CD14-positive monocyte (primary cell): ENCODE results near the gene TYMP. TPM values are rescaled to one million over a fixed set of nuclear protein-coding genes. Genes with fewer than 3 reads are reported as not detected.

Experiments used
- DNase-seq, 3 donors: peaks; one replicate each; pipeline ENCODE4 v3.0.0-alpha.2; 2011 to 2022
- H2AFZ ChIP-seq: 2 replicates; pipeline ENCODE4 v1.6.0; 2012; ENCODE audit warnings: mild to moderate bottlenecking, low read depth, low read length, inconsistent platforms; ENCODE audit not compliant: insufficient read depth, poor library complexity, severe bottlenecking
- H3K27ac ChIP-seq, 2 donors: 1 replicate in 1 of 2; 2 replicates in 1 of 2; pipeline ENCODE4 v1.5.1; 2012 to 2013; ENCODE audit warnings: low read length in 2 of 2, control low read depth in 1 of 2, inconsistent platforms in 1 of 2, low read depth in 1 of 2, mild to moderate bottlenecking in 1 of 2
- H3K27me3 ChIP-seq, 2 donors: one replicate each; pipeline versions ENCODE4 v1.6.0 to v1.6.1; 2011 to 2013; ENCODE audit warnings: low read length in 2 of 2; ENCODE audit not compliant: control insufficient read depth in 2 of 2, insufficient read depth in 2 of 2
- H3K36me3 ChIP-seq, 2 donors: replicated peaks in 1 of 2; 1 replicate in 1 of 2; 2 replicates in 1 of 2; pipeline versions ENCODE4 v1.5.1 to v1.6.1; 2012 to 2013; ENCODE audit warnings: low read length in 2 of 2, control low read depth in 1 of 2, inconsistent platforms in 1 of 2, mild to moderate bottlenecking in 1 of 2; ENCODE audit not compliant: insufficient read depth in 2 of 2, control insufficient read depth in 1 of 2
- H3K4me1 ChIP-seq, 2 donors: 1 replicate in 1 of 2; 2 replicates in 1 of 2; pipeline versions ENCODE4 v1.5.1 to v1.6.1; 2012 to 2013; ENCODE audit warnings: low read length in 2 of 2, control low read depth in 1 of 2, inconsistent platforms in 1 of 2, mild to moderate bottlenecking in 1 of 2, moderate library complexity in 1 of 2; ENCODE audit not compliant: insufficient read depth in 2 of 2, control insufficient read depth in 1 of 2
- H3K4me2 ChIP-seq: replicated peaks from 2 replicates; pipeline ENCODE3; 2012; ENCODE audit warnings: low read length, moderate library complexity, mild to moderate bottlenecking; ENCODE audit not compliant: poor library complexity, severe bottlenecking; ENCODE audit errors: extremely low read depth
- H3K4me3 ChIP-seq, 3 experiments: fragments of 200-600 bp in 1 of 3; sonication (generic) in 1 of 3; replicated peaks in 1 of 3; 1 replicate in 2 of 3; 2 replicates in 1 of 3; pipeline ENCODE4 v1.5.1; 2011 to 2013; ENCODE audit warnings: low read length in 3 of 3, mild to moderate bottlenecking in 3 of 3, control low read depth in 2 of 3, low read depth in 2 of 3, inconsistent platforms in 1 of 3, moderate library complexity in 1 of 3
- H3K79me2 ChIP-seq: 2 replicates; pipeline ENCODE4 v1.6.0; 2012; ENCODE audit warnings: mild to moderate bottlenecking, control low read depth, inconsistent platforms, low read length, moderate library complexity; ENCODE audit not compliant: insufficient read depth
- H3K9ac ChIP-seq: 2 replicates; pipeline ENCODE4 v1.6.0; 2017; ENCODE audit warnings: low read length, mild to moderate bottlenecking; ENCODE audit not compliant: insufficient read depth, poor library complexity, severe bottlenecking
- H3K9me3 ChIP-seq, 2 donors: replicated peaks in 1 of 2; 1 replicate in 1 of 2; 2 replicates in 1 of 2; pipeline versions ENCODE4 v1.5.1 to v1.6.1; 2012 to 2013; ENCODE audit warnings: low read length in 2 of 2, control low read depth in 1 of 2; ENCODE audit not compliant: control insufficient read depth in 1 of 2, insufficient read depth in 1 of 2
- H4K20me1 ChIP-seq: 2 replicates; pipeline ENCODE4 v1.6.0; 2012; ENCODE audit warnings: mild to moderate bottlenecking, low read length, control low read depth, moderate library complexity; ENCODE audit not compliant: insufficient read depth
- H3K27ac Mint-ChIP-seq, 7 donors: one replicate each; pipeline ENCODE4 v1.8.0; 2020; ENCODE audit warnings: mild to moderate bottlenecking in 7 of 7, mixed read lengths in 7 of 7, moderate library complexity in 6 of 7, inconsistent platforms in 2 of 7
- H3K27me3 Mint-ChIP-seq, 3 donors: one replicate each; pipeline ENCODE4 v1.8.0; 2021 to 2022; ENCODE audit warnings: low read depth in 3 of 3, mild to moderate bottlenecking in 3 of 3, mixed read lengths in 3 of 3, moderate library complexity in 3 of 3, inconsistent platforms in 1 of 3
- H3K36me3 Mint-ChIP-seq, 2 donors: one replicate each; pipeline ENCODE4 v1.8.0; 2020; ENCODE audit warnings: mixed read lengths in 2 of 2, inconsistent platforms in 1 of 2, mild to moderate bottlenecking in 1 of 2
- H3K4me1 Mint-ChIP-seq: one replicate; pipeline ENCODE4 v1.8.0; 2020; ENCODE audit warnings: mild to moderate bottlenecking, mixed read lengths
- H3K4me3 Mint-ChIP-seq, 2 donors: one replicate each; pipeline ENCODE4 v1.8.0; 2020; ENCODE audit warnings: mild to moderate bottlenecking in 2 of 2, mixed read lengths in 2 of 2, moderate library complexity in 1 of 2
- H3K9me3 Mint-ChIP-seq, 7 donors: one replicate each; pipeline ENCODE4 v1.8.0; 2020 to 2022; ENCODE audit warnings: mixed read lengths in 7 of 7, mild to moderate bottlenecking in 6 of 7, moderate library complexity in 6 of 7, inconsistent platforms in 2 of 7
- CTCF ChIP-seq: fragments of 200-600 bp; IDR thresholded peaks from one replicate; pipeline ENCODE4 v1.8.0; 2022; ENCODE audit warnings: antibody characterized with exemption, mild to moderate bottlenecking
- WGBS: methylation state at CpG from one replicate; pipeline ENCODE4 v1.1.5; 2013; ENCODE audit warnings: missing lambda C conversion rate; ENCODE audit not compliant: insufficient coverage; 5-methylcytosine and 5-hydroxymethylcytosine counted together
- intact Hi-C, 2 donors: fragments of 100-400 bp; cut with micrococcal nuclease; formaldehyde crosslinking; loops; one replicate each; pipeline versions ENCODE4 v1.15.0 to v1.15.1; 2023
- polyA plus RNA-seq, 3 donors: library from polyadenylated mRNA; depleted of rRNA in 1 of 3; unstranded in 2 of 3; stranded (reverse) in 1 of 3; fragments of 300-500 nt in 2 of 3; fragments of >200 nt in 1 of 3; fragmentation: Illumina TruSeq in 2 of 3; gene quantifications; 1 replicate in 2 of 3; 2 replicates in 1 of 3; pipeline ENCODE4 v1.2.3, GENCODE V29; 2012 to 2021

The TYMP gene
- polyA plus RNA-seq, 3 donors, result 787 to 994 (median 955) TPM

- peaks cover 30 to 47% of the 10 kb centered on the region in 2 donors for H3K4me1 ChIP-seq
- peak overlapping the region in 3 of 7 donors; percentile 19 to 30 (median 30) for H3K27ac Mint-ChIP-seq
These were observed 6.4 kb downstream of the TYMP start for GRCh38 chr22:50523458-50523805.

GRCh38 chr22:50522806-50523438 is 6.9 kb downstream of the TYMP start:
- Mint-ChIP-seq H3K27me3 (no peaks in the 10 kb centered on the region), H3K4me1 (peaks cover 22% of the 10 kb centered on the region), H3K36me3 (peaks cover 33 to 65% of the 10 kb centered on the region in 2 donors), H3K9me3 (peaks cover 0 to 1% (median 0%) of the 10 kb centered on the region in 7 donors), H3K4me3 (peak overlapping the region in 1 of 2 donors; percentile 2), H3K27ac (peak overlapping the region in 1 of 7 donors; percentile 40)
- no peak for DNase-seq
- peaks cover 35% of the 10 kb centered on the region for H3K79me2 ChIP-seq
- 97% methylated on average over 14 of the region's 22 CpGs for WGBS
- peaks cover 49 to 60% of the 10 kb centered on the region in 2 donors for H3K36me3 ChIP-seq
- no peak overlapping the region for H3K9ac ChIP-seq
- H3K4me3 ChIP-seq, result no peak overlapping the region
- H3K4me2 ChIP-seq, result no peak overlapping the region
- H3K27ac ChIP-seq, result no peak overlapping the region
- peaks cover 68% of the 10 kb centered on the region for H4K20me1 ChIP-seq
- H3K9me3 ChIP-seq, result no peaks in the 10 kb centered on the region
- peaks cover 25 to 42% of the 10 kb centered on the region in 2 donors for H3K4me1 ChIP-seq
- intact Hi-C loops, result no loop called here
- no peak for TF ChIP-seq CTCF
- H3K27me3 ChIP-seq, result no peaks in the 10 kb centered on the region
- H2AFZ ChIP-seq, result no peak overlapping the region

More at GRCh38 chr22:50523458-50523805, 6.4 kb downstream of the TYMP start:
- intact Hi-C loops, result no loop called here
- H2AFZ ChIP-seq, result no peak overlapping the region
- no peaks in the 10 kb centered on the region for H3K27me3 Mint-ChIP-seq
- no peak overlapping the region for H3K4me3 ChIP-seq
- peaks cover 39% of the 10 kb centered on the region for H3K79me2 ChIP-seq
- H3K4me2 ChIP-seq, result no peak overlapping the region
- no peak overlapping the region for H3K9ac ChIP-seq
- no peak for TF ChIP-seq CTCF
- peak overlapping the region in 1 of 2 donors; percentile 2 for H3K4me3 Mint-ChIP-seq
- WGBS, result 95% methylated on average over 16 of the region's 16 CpGs
- peaks cover 0 to 1% (median 0%) of the 10 kb centered on the region in 7 donors for H3K9me3 Mint-ChIP-seq
- H3K36me3 ChIP-seq, result peaks cover 46 to 60% of the 10 kb centered on the region in 2 donors
- H3K4me1 Mint-ChIP-seq, result peaks cover 27% of the 10 kb centered on the region
- peaks cover 38 to 65% of the 10 kb centered on the region in 2 donors for H3K36me3 Mint-ChIP-seq
- H3K9me3 ChIP-seq, result no peaks in the 10 kb centered on the region
- H4K20me1 ChIP-seq, result peaks cover 74% of the 10 kb centered on the region
- no peaks in the 10 kb centered on the region for H3K27me3 ChIP-seq
- no peak overlapping the region for H3K27ac ChIP-seq
- no peak for DNase-seq
